GM23338 (cell line): Measurements from ENCODE around the gene SLAMF8. TPM values are rescaled to one million over a fixed set of nuclear protein-coding genes. Genes with fewer than 3 reads are reported as not detected.

Source experiments
- ATAC-seq: fragments of 200-7000 bp; cut with Tn5 transposase; 3 replicates; pipeline ENCODE4 v1.9.1; 2020
- DNase-seq: peaks from one replicate; pipeline ENCODE4 v3.0.0-alpha.2; 2015; ENCODE audit warnings: low spot score
- H2AFZ ChIP-seq: fragments of 200-600 bp; sonication (generic); 2 replicates; pipeline ENCODE4 v1.8.0; 2016; ENCODE audit warnings: antibody characterized with exemption, mild to moderate bottlenecking, moderate library complexity
- H3F3A ChIP-seq: fragments of 200-600 bp; sonication (generic); replicated peaks from 2 replicates; pipeline ENCODE4 v1.8.0; 2017; ENCODE audit warnings: antibody characterized with exemption, mixed run types, low read depth
- H3K27ac ChIP-seq: fragments of 200-600 bp; sonication (generic); 2 replicates; pipeline ENCODE4 v1.6.1; 2016; ENCODE audit warnings: low read depth
- H3K27me3 ChIP-seq: fragments of 200-600 bp; sonication (generic); 2 replicates; pipeline ENCODE4 v1.8.0; 2016; ENCODE audit warnings: mild to moderate bottlenecking, mixed run types, moderate library complexity; ENCODE audit not compliant: insufficient read depth
- H3K36me3 ChIP-seq: fragments of 200-600 bp; sonication (generic); 2 replicates; pipeline ENCODE4 v1.8.0; 2016; ENCODE audit warnings: mild to moderate bottlenecking; ENCODE audit not compliant: insufficient read depth
- H3K4me1 ChIP-seq: fragments of 200-600 bp; sonication (generic); 2 replicates; pipeline ENCODE4 v1.8.0; 2016; ENCODE audit warnings: mild to moderate bottlenecking, moderate library complexity; ENCODE audit not compliant: insufficient read depth
- H3K4me2 ChIP-seq: fragments of 200-600 bp; sonication (generic); 2 replicates; pipeline ENCODE4 v1.7.1; 2017; ENCODE audit warnings: mixed run types
- H3K4me3 ChIP-seq: fragments of 200-600 bp; sonication (generic); 2 replicates; pipeline ENCODE4 v1.6.1; 2016; ENCODE audit warnings: mixed run types
- H3K79me2 ChIP-seq: fragments of 200-600 bp; sonication (generic); replicated peaks from 2 replicates; pipeline ENCODE4 v1.8.0; 2017; ENCODE audit warnings: mild to moderate bottlenecking; ENCODE audit not compliant: insufficient read depth
- H3K9me2 ChIP-seq: fragments of 200-600 bp; sonication (generic); 2 replicates; pipeline ENCODE4 v1.8.0; 2017; ENCODE audit not compliant: insufficient read depth
- H4K20me1 ChIP-seq: fragments of 200-600 bp; sonication (generic); replicated peaks from 2 replicates; pipeline ENCODE4 v1.8.0; 2017; ENCODE audit warnings: mild to moderate bottlenecking; ENCODE audit not compliant: insufficient read depth
- H3K27ac Mint-ChIP-seq: 2 replicates; pipeline ENCODE4 v1.8.0; 2020; ENCODE audit warnings: inconsistent platforms, mild to moderate bottlenecking, moderate library complexity, mixed read lengths
- H3K27me3 Mint-ChIP-seq: 3 replicates; pipeline ENCODE4 v1.8.0; 2022; ENCODE audit warnings: low read depth, mild to moderate bottlenecking, moderate library complexity, mixed read lengths, inconsistent platforms; ENCODE audit not compliant: insufficient read depth, poor library complexity
- H3K36me3 Mint-ChIP-seq: 3 replicates; pipeline ENCODE4 v1.8.0; 2021; ENCODE audit warnings: low read depth, mild to moderate bottlenecking, inconsistent platforms, moderate library complexity, mixed read lengths
- H3K4me1 Mint-ChIP-seq: 3 replicates; pipeline ENCODE4 v1.8.0; 2020; ENCODE audit warnings: mild to moderate bottlenecking, inconsistent platforms, mixed read lengths
- H3K4me3 Mint-ChIP-seq: 3 replicates; pipeline ENCODE4 v1.8.0; 2021; ENCODE audit warnings: moderate library complexity, mild to moderate bottlenecking, inconsistent platforms, mixed read lengths
- H3K9me3 Mint-ChIP-seq: 3 replicates; pipeline ENCODE4 v1.8.0; 2020; ENCODE audit warnings: moderate library complexity, mild to moderate bottlenecking, inconsistent platforms, mixed read lengths
- CREB1 ChIP-seq: fragments of 250-450 bp; sonication (Bioruptor Pico); IDR thresholded peaks from 2 replicates; pipeline ENCODE4 v1.5.0; 2020; ENCODE audit warnings: low read depth, mild to moderate bottlenecking, moderate library complexity
- CTCF ChIP-seq, 2 experiments: fragments of 200-600 bp in 1 of 2; sonication (generic) in 1 of 2; conservative IDR thresholded peaks; 2 replicates each; pipeline versions ENCODE4 v1.5.1 to v1.6.1; 2016 to 2017; ENCODE audit warnings: antibody characterized with exemption in 2 of 2, low read depth in 2 of 2, mild to moderate bottlenecking in 2 of 2, moderate library complexity in 1 of 2
- ETS1 ChIP-seq: IDR thresholded peaks from 2 replicates; pipeline ENCODE4 v1.6.1; 2016; ENCODE audit warnings: antibody characterized with exemption
- EZH2 ChIP-seq: fragments of 200-600 bp; sonication (generic); IDR thresholded peaks from one replicate; pipeline ENCODE4 v1.8.0; 2017; ENCODE audit warnings: antibody characterized with exemption, mild to moderate bottlenecking, low read depth; ENCODE audit not compliant: unreplicated experiment
- EZH2phosphoT487 ChIP-seq: fragments of 200-600 bp; sonication (generic); IDR thresholded peaks from one replicate; pipeline ENCODE4 v1.8.1; 2018; ENCODE audit warnings: antibody characterized with exemption; ENCODE audit not compliant: unreplicated experiment
- JUNB ChIP-seq: IDR thresholded peaks from one replicate; pipeline ENCODE4 v1.6.1; 2016; ENCODE audit warnings: antibody characterized with exemption; ENCODE audit not compliant: unreplicated experiment
- NANOG ChIP-seq: IDR thresholded peaks from 2 replicates; pipeline ENCODE4 v1.6.1; 2016; ENCODE audit warnings: antibody characterized with exemption, borderline replicate concordance
- POLR2AphosphoS5 ChIP-seq: IDR thresholded peaks from 2 replicates; pipeline ENCODE4 v1.6.1; 2016; ENCODE audit warnings: antibody characterized with exemption, low read depth
- REST ChIP-seq: IDR thresholded peaks from one replicate; pipeline ENCODE4 v1.6.1; 2018; ENCODE audit warnings: antibody characterized with exemption; ENCODE audit not compliant: unreplicated experiment
- STAT1 ChIP-seq: IDR thresholded peaks from one replicate; pipeline ENCODE4 v1.6.1; 2016; ENCODE audit warnings: antibody characterized with exemption; ENCODE audit not compliant: unreplicated experiment
- ZNF114 ChIP-seq: fragments of 250-450 bp; sonication (Bioruptor Pico); IDR thresholded peaks from 2 replicates; pipeline ENCODE4 v1.5.0; 2020; ENCODE audit warnings: mild to moderate bottlenecking, moderate library complexity
- ZNF331 ChIP-seq: fragments of 250-450 bp; sonication (Bioruptor Pico); IDR thresholded peaks from 2 replicates; pipeline ENCODE4 v1.5.0; 2020; ENCODE audit warnings: low read depth, mild to moderate bottlenecking, moderate library complexity
- polyA plus RNA-seq: library from polyadenylated mRNA; unstranded; fragments of >200 nt; fragmentation: Nextera tagmentation; extraction: Ambion mirVana; gene quantifications from 2 replicates; pipeline ENCODE4 v1.2.1, GENCODE V29; 2016
- total RNA-seq: library from RNA; depleted of rRNA; stranded (reverse); fragments of >200 nt; shearing (Covaris generic); gene quantifications from 2 replicates; pipeline ENCODE4 v1.2.3, GENCODE V29; 2014
- TF ChIP-seq, protein P1 (sequence below): fragments of 250-450 bp; sonication (Bioruptor Pico); IDR thresholded peaks from 2 replicates; pipeline ENCODE4 v1.5.0; 2020; ENCODE audit warnings: mild to moderate bottlenecking, moderate library complexity

Gene SLAMF8
- total and polyA plus RNA-seq, 2 experiments from 2014 or later, result not detected

- no peak overlapping the region for H2AFZ ChIP-seq
- DNase-seq, result no peak
- no peaks in the 10 kb centered on the region for H3F3A ChIP-seq
- no peaks in the 10 kb centered on the region for H3K36me3 Mint-ChIP-seq
- H4K20me1 ChIP-seq, result no peaks in the 10 kb centered on the region
- H3K27me3 ChIP-seq, result no peaks in the 10 kb centered on the region
- H3K79me2 ChIP-seq, result no peaks in the 10 kb centered on the region
- H3K4me3 Mint-ChIP-seq, result no peak overlapping the region
- no peaks in the 10 kb centered on the region; the same call in 1 of the 2 replicates for H3K4me1 ChIP-seq
- H3K4me3 ChIP-seq, result no peak overlapping the region
- no peak overlapping the region for H3K27ac Mint-ChIP-seq
- H3K4me1 Mint-ChIP-seq, result peaks cover 6% of the 10 kb centered on the region
- H3K27ac ChIP-seq, result no peak overlapping the region
- no peaks in the 10 kb centered on the region for H3K9me3 Mint-ChIP-seq
- no peak for TF ChIP-seq EZH2phosphoT487
- no peak for TF ChIP-seq JUNB
- TF ChIP-seq ZNF331 (CRISPR knock-in tag), result no peak
- TF ChIP-seq ZNF114 (CRISPR knock-in tag), result no peak
- no peak for TF ChIP-seq CREB1
- no peak for TF ChIP-seq REST
- no peak for TF ChIP-seq POLR2AphosphoS5
- no peak for TF ChIP-seq CTCF (conservative IDR thresholded peaks at IDR 0.05; ENCODE audit: low read depth in 2 of 2)
- no peak for TF ChIP-seq ETS1
- no peak for TF ChIP-seq STAT1
- no peak for TF ChIP-seq EZH2
- TF ChIP-seq, protein P1, sequence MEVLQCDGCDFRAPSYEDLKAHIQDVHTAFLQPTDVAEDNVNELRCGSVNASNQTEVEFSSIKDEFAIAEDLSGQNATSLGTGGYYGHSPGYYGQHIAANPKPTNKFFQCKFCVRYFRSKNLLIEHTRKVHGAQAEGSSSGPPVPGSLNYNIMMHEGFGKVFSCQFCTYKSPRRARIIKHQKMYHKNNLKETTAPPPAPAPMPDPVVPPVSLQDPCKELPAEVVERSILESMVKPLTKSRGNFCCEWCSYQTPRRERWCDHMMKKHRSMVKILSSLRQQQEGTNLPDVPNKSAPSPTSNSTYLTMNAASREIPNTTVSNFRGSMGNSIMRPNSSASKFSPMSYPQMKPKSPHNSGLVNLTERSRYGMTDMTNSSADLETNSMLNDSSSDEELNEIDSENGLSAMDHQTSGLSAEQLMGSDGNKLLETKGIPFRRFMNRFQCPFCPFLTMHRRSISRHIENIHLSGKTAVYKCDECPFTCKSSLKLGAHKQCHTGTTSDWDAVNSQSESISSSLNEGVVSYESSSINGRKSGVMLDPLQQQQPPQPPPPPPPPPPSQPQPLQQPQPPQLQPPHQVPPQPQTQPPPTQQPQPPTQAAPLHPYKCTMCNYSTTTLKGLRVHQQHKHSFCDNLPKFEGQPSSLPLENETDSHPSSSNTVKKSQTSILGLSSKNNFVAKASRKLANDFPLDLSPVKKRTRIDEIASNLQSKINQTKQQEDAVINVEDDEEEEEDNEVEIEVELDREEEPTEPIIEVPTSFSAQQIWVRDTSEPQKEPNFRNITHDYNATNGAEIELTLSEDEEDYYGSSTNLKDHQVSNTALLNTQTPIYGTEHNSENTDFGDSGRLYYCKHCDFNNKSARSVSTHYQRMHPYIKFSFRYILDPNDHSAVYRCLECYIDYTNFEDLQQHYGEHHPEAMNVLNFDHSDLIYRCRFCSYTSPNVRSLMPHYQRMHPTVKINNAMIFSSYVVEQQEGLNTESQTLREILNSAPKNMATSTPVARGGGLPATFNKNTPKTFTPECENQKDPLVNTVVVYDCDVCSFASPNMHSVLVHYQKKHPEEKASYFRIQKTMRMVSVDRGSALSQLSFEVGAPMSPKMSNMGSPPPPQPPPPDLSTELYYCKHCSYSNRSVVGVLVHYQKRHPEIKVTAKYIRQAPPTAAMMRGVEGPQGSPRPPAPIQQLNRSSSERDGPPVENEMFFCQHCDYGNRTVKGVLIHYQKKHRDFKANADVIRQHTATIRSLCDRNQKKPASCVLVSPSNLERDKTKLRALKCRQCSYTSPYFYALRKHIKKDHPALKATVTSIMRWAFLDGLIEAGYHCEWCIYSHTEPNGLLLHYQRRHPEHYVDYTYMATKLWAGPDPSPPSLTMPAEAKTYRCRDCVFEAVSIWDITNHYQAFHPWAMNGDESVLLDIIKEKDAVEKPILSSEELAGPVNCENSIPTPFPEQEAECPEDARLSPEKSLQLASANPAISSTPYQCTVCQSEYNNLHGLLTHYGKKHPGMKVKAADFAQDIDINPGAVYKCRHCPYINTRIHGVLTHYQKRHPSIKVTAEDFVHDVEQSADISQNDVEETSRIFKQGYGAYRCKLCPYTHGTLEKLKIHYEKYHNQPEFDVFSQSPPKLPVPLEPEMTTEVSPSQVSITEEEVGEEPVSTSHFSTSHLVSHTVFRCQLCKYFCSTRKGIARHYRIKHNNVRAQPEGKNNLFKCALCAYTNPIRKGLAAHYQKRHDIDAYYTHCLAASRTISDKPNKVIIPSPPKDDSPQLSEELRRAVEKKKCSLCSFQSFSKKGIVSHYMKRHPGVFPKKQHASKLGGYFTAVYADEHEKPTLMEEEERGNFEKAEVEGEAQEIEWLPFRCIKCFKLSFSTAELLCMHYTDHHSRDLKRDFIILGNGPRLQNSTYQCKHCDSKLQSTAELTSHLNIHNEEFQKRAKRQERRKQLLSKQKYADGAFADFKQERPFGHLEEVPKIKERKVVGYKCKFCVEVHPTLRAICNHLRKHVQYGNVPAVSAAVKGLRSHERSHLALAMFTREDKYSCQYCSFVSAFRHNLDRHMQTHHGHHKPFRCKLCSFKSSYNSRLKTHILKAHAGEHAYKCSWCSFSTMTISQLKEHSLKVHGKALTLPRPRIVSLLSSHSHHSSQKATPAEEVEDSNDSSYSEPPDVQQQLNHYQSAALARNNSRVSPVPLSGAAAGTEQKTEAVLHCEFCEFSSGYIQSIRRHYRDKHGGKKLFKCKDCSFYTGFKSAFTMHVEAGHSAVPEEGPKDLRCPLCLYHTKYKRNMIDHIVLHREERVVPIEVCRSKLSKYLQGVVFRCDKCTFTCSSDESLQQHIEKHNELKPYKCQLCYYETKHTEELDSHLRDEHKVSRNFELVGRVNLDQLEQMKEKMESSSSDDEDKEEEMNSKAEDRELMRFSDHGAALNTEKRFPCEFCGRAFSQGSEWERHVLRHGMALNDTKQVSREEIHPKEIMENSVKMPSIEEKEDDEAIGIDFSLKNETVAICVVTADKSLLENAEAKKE, result no peak
- TF ChIP-seq NANOG, result no peak
- peaks cover 4% of the 10 kb centered on the region for H3K27me3 Mint-ChIP-seq
- H3K4me2 ChIP-seq, result no peak overlapping the region
- no peaks in the 10 kb centered on the region for H3K36me3 ChIP-seq
- ATAC-seq, result no peak
- no peaks in the 10 kb centered on the region; the same call in 1 of the 2 replicates for H3K9me2 ChIP-seq
Observed at GRCh38 chr1:159843459-159843858, 16.8 kb downstream of the SLAMF8 start.
